Measurements from ENCODE around the gene SMAD6. TPM values are rescaled to one million over a fixed set of nuclear protein-coding genes. Genes with fewer than 3 reads are reported as not detected.

Gene SMAD6
- total and polyA plus RNA-seq, 10 of the 15 experiments (the other 5 are each of a cell fraction or from before 2014, with no cell fraction given), result under 0.01 to 0.10 (median 0.03) TPM; not detected in 7

DNA sequence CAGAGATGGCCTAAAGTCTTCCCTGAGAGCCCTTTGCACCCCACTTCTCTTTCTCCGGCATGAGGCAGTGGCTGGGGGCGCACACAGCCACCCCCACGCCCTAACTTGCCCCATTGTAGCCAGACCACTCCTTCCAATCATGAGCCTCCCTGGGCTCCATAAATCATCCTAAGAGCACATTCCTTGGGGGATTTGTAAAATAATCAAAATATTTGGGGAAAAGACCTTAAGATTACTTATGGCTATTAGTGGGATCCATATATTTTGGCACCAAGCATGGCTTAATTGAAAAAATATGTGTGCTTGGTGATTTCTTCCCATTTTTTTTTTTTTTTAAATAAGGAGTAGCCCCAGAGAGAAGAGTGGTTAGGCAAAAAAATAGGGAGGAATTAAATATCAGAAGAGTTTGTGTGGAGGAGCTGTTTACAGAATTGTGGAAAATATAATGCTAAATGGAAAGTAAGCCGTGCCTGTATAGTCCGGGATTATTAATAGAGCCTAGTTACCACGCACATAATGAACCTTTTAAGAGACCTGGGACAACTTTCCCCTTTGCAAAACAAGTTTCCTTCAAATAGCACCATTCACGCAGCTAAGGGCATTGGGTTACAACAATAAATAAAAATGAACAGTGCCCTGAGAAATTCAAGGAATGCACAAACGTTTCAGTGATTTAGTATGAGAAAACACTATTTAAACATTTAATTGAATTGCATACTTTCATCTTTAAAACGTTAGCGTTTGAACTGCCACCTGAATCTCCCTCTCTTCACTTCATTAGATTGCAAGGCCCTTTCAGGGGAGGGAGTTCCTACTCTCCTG is 46.1 kb downstream of the SMAD6 start:
- DNase-seq (ENCODE audit: low read depth, low spot score) (no peak), FAIRE-seq (no peak), ATAC-seq (no peak)
- no peak overlapping the region for H2AFZ ChIP-seq (ENCODE audit: control insufficient read depth, low read depth, low read length)
- H3K4me3 ChIP-seq, result no peak overlapping the region
- no peak overlapping the region for H3K27ac ChIP-seq (ENCODE audit: control insufficient read depth, insufficient read depth)
- ChIA-PET CTCF (interaction anchor here (1.2 kb wide), 1 partner anchor 130 kb away, joined by 4 read pairs; no protein-coding TSS in a partner anchor), POLR2A (interaction anchor here (0.5 kb wide), 1 partner anchor 260 kb away, joined by 3 read pairs; no protein-coding TSS in a partner anchor), SMC1A (ENCODE audit: uncharacterized antibody, unreplicated experiment) (no interaction called here), RAD21 (ENCODE audit: unreplicated experiment) (no interaction called here)
- H3K9me3 ChIP-seq (replicated peaks; ENCODE audit: control insufficient read depth, insufficient read depth, low read length), result no peaks in the 10 kb centered on the region
- intact Hi-C loops (cut with micrococcal nuclease; ENCODE audit: unreplicated experiment), result no loop called here
- H3K9ac ChIP-seq (ENCODE audit: control insufficient read depth, insufficient read depth, low read length), result no peak overlapping the region
- in situ Hi-C loops (cut with MboI), result no loop called here
- no peaks in the 10 kb centered on the region; the same call in 1 of the 2 replicates for H3K4me1 ChIP-seq (ENCODE audit: control insufficient read depth, insufficient read depth, low read length)
- BruUV-seq (replicated peaks), result no TSS peak
- H3K27me3 ChIP-seq (replicated peaks in 1 of 2; ENCODE audit: control insufficient read depth in 2 of 2, insufficient read depth in 2 of 2, low read length in 1 of 2), result no peaks in the 10 kb centered on the region
- H4K20me1 ChIP-seq (ENCODE audit: control insufficient read depth, insufficient read depth), result no peaks in the 10 kb centered on the region
- H3K4me2 ChIP-seq (ENCODE audit: control insufficient read depth, insufficient read depth), result no peak overlapping the region
- 31% methylated on average over 10 of the region's 10 CpGs for WGBS (ENCODE audit: insufficient coverage, insufficient replicate concordance, low lambda C conversion rate, missing lambda C conversion rate)
- H3K79me2 ChIP-seq (ENCODE audit: control insufficient read depth, insufficient read depth, low read length), result no peaks in the 10 kb centered on the region
- H3K36me3 ChIP-seq (ENCODE audit: control insufficient read depth in 2 of 2, insufficient read depth in 2 of 2, low read length in 1 of 2), result no peaks in the 10 kb centered on the region
- TF ChIP-seq RAD21 (IDR thresholded peaks at IDR 0.05; ENCODE audit: insufficient read depth, low read depth, low read length) (no peak), NR2F1 (conservative IDR thresholded peaks at IDR 0.05) (no peak), BHLHE40 (IDR thresholded peaks at IDR 0.05; ENCODE audit: borderline replicate concordance in 1 of 2, low read depth in 2 of 2, low read length in 1 of 2) (no peak), TAF1 (IDR thresholded peaks at IDR 0.05; ENCODE audit: borderline replicate concordance, low read depth, low read length) (no peak), RUNX3 (IDR thresholded peaks at IDR 0.05; ENCODE audit: low read length) (no peak), SREBF1 (IDR thresholded peaks at IDR 0.05; ENCODE audit: low read length) (no peak), CHD1 (IDR thresholded peaks at IDR 0.05; ENCODE audit: low read depth, low read length) (no peak), CBX5 (IDR thresholded peaks at IDR 0.05; ENCODE audit: low read depth) (no peak), CEBPB (IDR thresholded peaks at IDR 0.05; ENCODE audit: borderline replicate concordance in 1 of 2, low read depth in 2 of 2, low read length in 2 of 2) (no peak), POU2F2 (IDR thresholded peaks at IDR 0.05; ENCODE audit: borderline replicate concordance, low read depth, low read length) (no peak)
- TF ChIP-seq, protein P1, sequence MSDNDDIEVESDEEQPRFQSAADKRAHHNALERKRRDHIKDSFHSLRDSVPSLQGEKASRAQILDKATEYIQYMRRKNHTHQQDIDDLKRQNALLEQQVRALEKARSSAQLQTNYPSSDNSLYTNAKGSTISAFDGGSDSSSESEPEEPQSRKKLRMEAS (IDR thresholded peaks at IDR 0.05; ENCODE audit: low read depth, low read length), result no peak
- TF ChIP-seq, protein P2, sequence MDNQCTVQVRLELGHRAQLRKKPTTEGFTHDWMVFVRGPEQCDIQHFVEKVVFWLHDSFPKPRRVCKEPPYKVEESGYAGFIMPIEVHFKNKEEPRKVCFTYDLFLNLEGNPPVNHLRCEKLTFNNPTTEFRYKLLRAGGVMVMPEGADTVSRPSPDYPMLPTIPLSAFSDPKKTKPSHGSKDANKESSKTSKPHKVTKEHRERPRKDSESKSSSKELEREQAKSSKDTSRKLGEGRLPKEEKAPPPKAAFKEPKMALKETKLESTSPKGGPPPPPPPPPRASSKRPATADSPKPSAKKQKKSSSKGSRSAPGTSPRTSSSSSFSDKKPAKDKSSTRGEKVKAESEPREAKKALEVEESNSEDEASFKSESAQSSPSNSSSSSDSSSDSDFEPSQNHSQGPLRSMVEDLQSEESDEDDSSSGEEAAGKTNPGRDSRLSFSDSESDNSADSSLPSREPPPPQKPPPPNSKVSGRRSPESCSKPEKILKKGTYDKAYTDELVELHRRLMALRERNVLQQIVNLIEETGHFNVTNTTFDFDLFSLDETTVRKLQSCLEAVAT (IDR thresholded peaks at IDR 0.05), result no peak
- TF ChIP-seq, protein P3, sequence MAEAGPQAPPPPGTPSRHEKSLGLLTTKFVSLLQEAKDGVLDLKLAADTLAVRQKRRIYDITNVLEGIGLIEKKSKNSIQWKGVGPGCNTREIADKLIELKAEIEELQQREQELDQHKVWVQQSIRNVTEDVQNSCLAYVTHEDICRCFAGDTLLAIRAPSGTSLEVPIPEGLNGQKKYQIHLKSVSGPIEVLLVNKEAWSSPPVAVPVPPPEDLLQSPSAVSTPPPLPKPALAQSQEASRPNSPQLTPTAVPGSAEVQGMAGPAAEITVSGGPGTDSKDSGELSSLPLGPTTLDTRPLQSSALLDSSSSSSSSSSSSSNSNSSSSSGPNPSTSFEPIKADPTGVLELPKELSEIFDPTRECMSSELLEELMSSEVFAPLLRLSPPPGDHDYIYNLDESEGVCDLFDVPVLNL (IDR thresholded peaks at IDR 0.05; ENCODE audit: low read depth, low read length), result no peak
- TF ChIP-seq, protein P4, sequence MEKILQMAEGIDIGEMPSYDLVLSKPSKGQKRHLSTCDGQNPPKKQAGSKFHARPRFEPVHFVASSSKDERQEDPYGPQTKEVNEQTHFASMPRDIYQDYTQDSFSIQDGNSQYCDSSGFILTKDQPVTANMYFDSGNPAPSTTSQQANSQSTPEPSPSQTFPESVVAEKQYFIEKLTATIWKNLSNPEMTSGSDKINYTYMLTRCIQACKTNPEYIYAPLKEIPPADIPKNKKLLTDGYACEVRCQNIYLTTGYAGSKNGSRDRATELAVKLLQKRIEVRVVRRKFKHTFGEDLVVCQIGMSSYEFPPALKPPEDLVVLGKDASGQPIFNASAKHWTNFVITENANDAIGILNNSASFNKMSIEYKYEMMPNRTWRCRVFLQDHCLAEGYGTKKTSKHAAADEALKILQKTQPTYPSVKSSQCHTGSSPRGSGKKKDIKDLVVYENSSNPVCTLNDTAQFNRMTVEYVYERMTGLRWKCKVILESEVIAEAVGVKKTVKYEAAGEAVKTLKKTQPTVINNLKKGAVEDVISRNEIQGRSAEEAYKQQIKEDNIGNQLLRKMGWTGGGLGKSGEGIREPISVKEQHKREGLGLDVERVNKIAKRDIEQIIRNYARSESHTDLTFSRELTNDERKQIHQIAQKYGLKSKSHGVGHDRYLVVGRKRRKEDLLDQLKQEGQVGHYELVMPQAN (conservative IDR thresholded peaks at IDR 0.05), result no peak

Data from GM12878 (cell line).